Ishikawa (cell line): ENCODE data around the gene PDE4D.

Experiments
- EP300 ChIP-seq: IDR thresholded peaks from 2 replicates; pipeline ENCODE4 v1.6.1; 2012; ENCODE audit warnings: borderline replicate concordance
- RAD21 ChIP-seq: IDR thresholded peaks from 2 replicates; pipeline ENCODE4 v1.6.1; 2012; ENCODE audit warnings: low read depth
- REST ChIP-seq: IDR thresholded peaks from 2 replicates; pipeline ENCODE4 v1.6.1; 2012; ENCODE audit warnings: low read depth, mild to moderate bottlenecking

DNA sequence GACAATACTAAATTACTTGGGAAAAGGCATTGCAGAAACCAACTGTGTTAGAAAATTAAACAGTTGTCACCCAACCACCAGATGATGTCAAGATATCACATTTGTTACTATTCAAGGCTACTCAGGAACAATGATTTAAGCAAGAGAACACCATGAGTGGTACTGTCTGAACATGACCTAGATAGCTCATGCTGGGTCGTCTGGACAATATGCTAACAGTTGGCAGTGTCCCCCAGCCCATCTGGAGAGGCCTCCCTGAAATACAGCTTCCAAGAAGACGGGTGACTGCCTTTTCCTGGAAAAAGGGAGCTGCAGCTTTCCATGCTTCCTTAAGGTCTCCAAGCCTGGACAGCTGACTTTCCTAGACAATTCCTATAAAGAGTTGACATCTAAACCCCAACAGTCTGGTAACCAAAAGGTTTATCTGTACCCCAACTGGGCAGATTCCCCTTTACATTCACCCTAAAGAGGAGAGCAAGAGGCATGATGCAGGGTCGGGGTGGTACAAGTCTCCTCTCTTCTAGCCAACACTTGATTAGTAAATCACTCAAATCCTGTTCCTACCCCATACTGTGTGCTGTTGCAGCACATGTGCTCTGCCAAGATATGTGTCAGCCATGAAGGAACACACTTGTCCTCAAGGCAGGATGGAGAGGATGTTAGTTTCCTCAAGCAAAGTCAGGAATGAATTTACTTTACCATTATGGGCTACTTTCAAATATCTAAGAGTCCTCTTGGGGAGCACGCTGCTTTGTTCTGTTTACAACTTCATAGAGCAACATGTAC, 433.0 kb downstream of the PDE4D start:
- no peak for TF ChIP-seq REST
- no peak for TF ChIP-seq EP300
- no peak for TF ChIP-seq RAD21
